GM12878 (cell line): ENCODE measurements around the gene METTL15.

ENCODE experiments used
- CTCF ChIP-seq, 3 experiments: IDR thresholded peaks in 2 of 3; conservative IDR thresholded peaks in 1 of 3; 2 replicates each; pipeline ENCODE4 v1.5.1; 2011; ENCODE audit warnings: low read depth in 3 of 3, low read length in 3 of 3, mild to moderate bottlenecking in 3 of 3, control low read depth in 2 of 3, moderate library complexity in 2 of 3, inconsistent platforms in 1 of 3, mixed read lengths in 1 of 3; ENCODE audit not compliant: control insufficient read depth in 2 of 3, insufficient read depth in 1 of 3; ENCODE audit errors: extremely low read depth in 1 of 3
- EZH2 ChIP-seq: IDR thresholded peaks from 2 replicates; pipeline ENCODE4 v1.6.1; 2012; ENCODE audit warnings: low read depth, mild to moderate bottlenecking, control low read depth, inconsistent platforms, low read length, borderline replicate concordance; ENCODE audit not compliant: control insufficient read depth
- FOS ChIP-seq: IDR thresholded peaks from 3 replicates; pipeline ENCODE4 v1.6.1; 2011; ENCODE audit warnings: borderline replicate concordance; ENCODE audit not compliant: insufficient read length; ENCODE audit errors: extremely low read depth
- HDAC6 ChIP-seq: fragments of 200-600 bp; sonication (generic); IDR thresholded peaks from one replicate; pipeline ENCODE4 v1.8.0; 2017; ENCODE audit warnings: antibody characterized with exemption; ENCODE audit not compliant: unreplicated experiment
- SIX5 ChIP-seq: IDR thresholded peaks from 2 replicates; pipeline ENCODE4 v1.6.1; 2011; ENCODE audit warnings: mild to moderate bottlenecking, low read depth, low read length, moderate library complexity; ENCODE audit not compliant: severe bottlenecking
- SMAD1 ChIP-seq: fragments of 450-650 bp; IDR thresholded peaks from 2 replicates; pipeline ENCODE4 v1.6.1; 2018; ENCODE audit warnings: mild to moderate bottlenecking, low read depth; ENCODE audit not compliant: partially characterized antibody

DNA sequence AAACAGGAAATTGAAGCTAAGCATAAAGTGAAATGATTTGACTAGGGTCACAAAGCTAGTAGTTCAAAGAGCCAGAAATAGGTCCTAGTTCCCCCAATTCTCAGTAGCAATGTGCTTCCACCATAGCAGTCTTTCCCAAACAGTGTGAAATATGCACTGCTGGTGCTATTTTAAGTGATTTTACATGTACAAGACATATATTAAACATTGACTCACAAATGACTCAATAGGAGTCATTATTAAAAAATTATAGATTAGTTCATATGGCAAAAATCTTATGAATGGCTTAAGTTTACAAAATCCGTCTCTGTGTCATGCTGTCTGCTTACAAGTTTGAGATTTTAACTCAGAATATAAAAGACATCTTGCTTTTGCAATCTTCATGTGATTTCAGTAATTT lies 21.6 kb upstream of the METTL15 start:
- TF ChIP-seq SMAD1 = no peak
- TF ChIP-seq CTCF (IDR thresholded peaks at IDR 0.05 in 2 of 3, conservative IDR thresholded peaks at IDR 0.05 in 1 of 3; ENCODE audit: control insufficient read depth in 2 of 3, extremely low read depth in 1 of 3, insufficient read depth in 1 of 3, low read depth in 3 of 3, low read length in 3 of 3) = no peak
- no peak for TF ChIP-seq FOS
- no peak for TF ChIP-seq HDAC6
- no peak for TF ChIP-seq SIX5
- TF ChIP-seq EZH2 = no peak
